ENCODE measurements around the gene DALRD3.

- TF ChIP-seq MAX (IDR thresholded peaks at IDR 0.05) = no peak
- TF ChIP-seq CTCF (IDR thresholded peaks at IDR 0.05; ENCODE audit: control extremely low read depth in 1 of 3, insufficient read depth in 1 of 3, low read depth in 1 of 3, low read length in 3 of 3) = no peak
- no peak for TF ChIP-seq POLR2AphosphoS5 (IDR thresholded peaks at IDR 0.05; ENCODE audit: low read depth, low read length)
- no peak for TF ChIP-seq CHD2 (IDR thresholded peaks at IDR 0.05; ENCODE audit: low read length)
- no peak for TF ChIP-seq EZH2 (IDR thresholded peaks at IDR 0.05; ENCODE audit: low read depth, low read length, severe bottlenecking)
- no peak for TF ChIP-seq USF2 (IDR thresholded peaks at IDR 0.05; ENCODE audit: low read length)
- no peak for TF ChIP-seq HDAC6 (IDR thresholded peaks at IDR 0.05; ENCODE audit: low read depth, low read length)
- no peak for TF ChIP-seq YY1 (IDR thresholded peaks at IDR 0.05; ENCODE audit: low read depth, low read length)
- TF ChIP-seq TEAD4 (IDR thresholded peaks at IDR 0.05; ENCODE audit: low read depth, low read length) = no peak
- no peak for TF ChIP-seq CEBPB (IDR thresholded peaks at IDR 0.05; ENCODE audit: low read depth, low read length)
Measured at GRCh38 chr3:49015765-49016164, 2.6 kb downstream of the DALRD3 start.
